Prostate gland (tissue), 2 donors: ENCODE data around the gene OR10R2. TPM values are rescaled to one million over a fixed set of nuclear protein-coding genes. Genes with fewer than 3 reads are reported as not detected.

Experiments
- DNase-seq: peaks from one replicate; pipeline ENCODE4 v3.0.0-alpha.2; 2019; ENCODE audit warnings: low spot score
- H3K27ac ChIP-seq, 2 donors: fragments of 200-600 bp; sonication (generic); 2 replicates each; pipeline ENCODE4 v1.5.1; 2017 to 2019
- H3K27me3 ChIP-seq: fragments of 200-600 bp; sonication (generic); replicated peaks from 2 replicates; pipeline ENCODE4 v1.5.1; 2019; ENCODE audit not compliant: insufficient read depth
- H3K36me3 ChIP-seq, 2 donors: fragments of 200-600 bp; sonication (generic); 1 replicate in 1 of 2; 2 replicates in 1 of 2; pipeline versions ENCODE4 v1.5.1 to v1.8.1; 2017 to 2019
- H3K4me1 ChIP-seq: fragments of 200-600 bp; sonication (generic); replicated peaks from 2 replicates; pipeline ENCODE4 v1.5.1; 2019
- H3K4me3 ChIP-seq, 2 donors: fragments of 200-600 bp; sonication (generic); 2 replicates each; pipeline ENCODE4 v1.5.1; 2017 to 2019
- H3K9me3 ChIP-seq: fragments of 200-600 bp; sonication (generic); 2 replicates; pipeline ENCODE4 v1.5.1; 2017
- CTCF ChIP-seq, 4 experiments: fragments of 200-600 bp in 2 of 4; fragments of 450-650 bp in 2 of 4; sonication (generic) in 2 of 4; IDR thresholded peaks; 1 replicate in 3 of 4; 2 replicates in 1 of 4; pipeline ENCODE4 v1.5.1; 2016 to 2019; ENCODE audit warnings: antibody characterized with exemption in 4 of 4, mild to moderate bottlenecking in 2 of 4, moderate library complexity in 2 of 4
- POLR2A ChIP-seq: fragments of 450-650 bp; IDR thresholded peaks from one replicate; pipeline ENCODE4 v1.6.1; 2016; ENCODE audit warnings: antibody characterized with exemption, mild to moderate bottlenecking
- POLR2AphosphoS5 ChIP-seq: sonication (generic); formaldehyde crosslinking; IDR thresholded peaks from one replicate; pipeline ENCODE4 v1.6.1; 2017; ENCODE audit warnings: antibody characterized with exemption
- WGBS: methylation state at CpG from one replicate; pipeline ENCODE4 v1.1.5; 2018; 5-methylcytosine and 5-hydroxymethylcytosine counted together
- intact Hi-C: fragments of 100-400 bp; cut with DNase I; formaldehyde crosslinking; loops from one replicate; pipeline ENCODE4 v1.14.2; 2022
- total RNA-seq, 2 donors: library from RNA; depleted of rRNA; stranded (reverse); fragments of >200 nt; gene quantifications; one replicate each; pipeline ENCODE4 v1.1.0, GENCODE V29; 2016

OR10R2 gene
- total RNA-seq, 2 donors from 2014 or later: not detected

- intact Hi-C loops: no loop called here
- Histone ChIP-seq H3K36me3 (no peaks in the 10 kb centered on the region), H3K9me3 (no peaks in the 10 kb centered on the region), H3K4me1 (no peaks in the 10 kb centered on the region), H3K4me3 (no peak overlapping the region), H3K27ac (no peak overlapping the region), H3K27me3 (no peaks in the 10 kb centered on the region)
- no peak for DNase-seq
- peak in 1 of 4 experiments; percentile 13 for TF ChIP-seq CTCF (IDR thresholded peaks at IDR 0.05)
- TF ChIP-seq POLR2A: no peak
- TF ChIP-seq POLR2AphosphoS5: no peak
- WGBS: 43% methylated on average over 1 of the region's 1 CpG
These were observed 34.5 kb downstream of the OR10R2 start for GRCh38 chr1:158506369-158506987.

- 78% methylated on average over 2 of the region's 2 CpGs for WGBS
- H3K4me1 ChIP-seq: no peaks in the 10 kb centered on the region
- DNase-seq: no peak
- H3K27ac ChIP-seq: no peak overlapping the region
- no peaks in the 10 kb centered on the region for H3K9me3 ChIP-seq
- no peaks in the 10 kb centered on the region for H3K36me3 ChIP-seq
- TF ChIP-seq CTCF (IDR thresholded peaks at IDR 0.05) (no peak), POLR2A (no peak), POLR2AphosphoS5 (no peak)
- intact Hi-C loops: no loop called here
- H3K4me3 ChIP-seq: no peak overlapping the region
- H3K27me3 ChIP-seq: no peaks in the 10 kb centered on the region
These were observed 35.5 kb downstream of the OR10R2 start for GRCh38 chr1:158507511-158507910.

- Histone ChIP-seq H3K4me1 (no peaks in the 10 kb centered on the region), H3K27me3 (no peaks in the 10 kb centered on the region), H3K27ac (no peak overlapping the region), H3K9me3 (no peaks in the 10 kb centered on the region), H3K36me3 (no peaks in the 10 kb centered on the region), H3K4me3 (no peak overlapping the region)
- intact Hi-C loops: no loop called here
- 25% methylated on average over 4 of the region's 4 CpGs for WGBS
- DNase-seq: no peak
- TF ChIP-seq POLR2AphosphoS5 (no peak), CTCF (IDR thresholded peaks at IDR 0.05) (no peak), POLR2A (no peak)
These were observed 37.6 kb downstream of the OR10R2 start for GRCh38 chr1:158509471-158510156.

- Histone ChIP-seq H3K27me3 (no peaks in the 10 kb centered on the region), H3K4me3 (no peak overlapping the region), H3K27ac (no peak overlapping the region), H3K36me3 (no peaks in the 10 kb centered on the region), H3K9me3 (no peaks in the 10 kb centered on the region), H3K4me1 (no peaks in the 10 kb centered on the region)
- TF ChIP-seq POLR2A: no peak
- TF ChIP-seq CTCF (IDR thresholded peaks at IDR 0.05): no peak
- no peak for TF ChIP-seq POLR2AphosphoS5
- intact Hi-C loops: no loop called here
- no peak for DNase-seq
These were observed 44.9 kb downstream of the OR10R2 start for GRCh38 chr1:158516966-158517365.

- Histone ChIP-seq H3K27me3 (no peaks in the 10 kb centered on the region), H3K36me3 (no peaks in the 10 kb centered on the region), H3K9me3 (no peaks in the 10 kb centered on the region), H3K27ac (no peak overlapping the region), H3K4me1 (no peaks in the 10 kb centered on the region), H3K4me3 (no peak overlapping the region)
- 68% methylated on average over 1 of the region's 1 CpG for WGBS
- TF ChIP-seq CTCF (IDR thresholded peaks at IDR 0.05): no peak
- TF ChIP-seq POLR2A: no peak
- no peak for TF ChIP-seq POLR2AphosphoS5
- intact Hi-C loops: no loop called here
- DNase-seq: no peak
These were observed 48.0 kb downstream of the OR10R2 start for GRCh38 chr1:158520021-158520420.
